Keratinocyte (primary cell): ENCODE measurements around the gene TMEM119. TPM values are rescaled to one million over a fixed set of nuclear protein-coding genes. Genes with fewer than 3 reads are reported as not detected.

Experiments
- DNase-seq: peaks from one replicate; pipeline ENCODE4 v3.0.0-alpha.2; 2011; ENCODE audit warnings: low read depth, missing footprints, low spot score
- FAIRE-seq: peaks from 2 replicates; lab custom pipeline; 2011; peaks lifted over from hg19 to GRCh38; lab: Jason Lieb, UNC
- H2AFZ ChIP-seq: 2 replicates; pipeline ENCODE4 v1.6.0; 2012; ENCODE audit warnings: low read length, control low read depth, inconsistent platforms; ENCODE audit not compliant: control insufficient read depth
- H3K27ac ChIP-seq: 2 replicates; pipeline ENCODE4 v1.5.1; 2011; ENCODE audit warnings: low read length; ENCODE audit not compliant: control insufficient read depth, insufficient read depth
- H3K27me3 ChIP-seq: 3 replicates; pipeline ENCODE4 v1.6.0; 2011; ENCODE audit warnings: low read length; ENCODE audit not compliant: control insufficient read depth, insufficient read depth; ENCODE audit errors: extremely low read depth
- H3K36me3 ChIP-seq, 2 experiments: 2 replicates in 1 of 2; 3 replicates in 1 of 2; pipeline ENCODE4 v1.5.1; 2011; ENCODE audit warnings: low read length in 2 of 2, mild to moderate bottlenecking in 1 of 2; ENCODE audit not compliant: control insufficient read depth in 2 of 2, insufficient read depth in 2 of 2; ENCODE audit errors: extremely low read depth in 1 of 2
- H3K4me1 ChIP-seq: 3 replicates; pipeline ENCODE4 v1.5.1; 2011; ENCODE audit warnings: low read length; ENCODE audit not compliant: control insufficient read depth, insufficient read depth; ENCODE audit errors: extremely low read depth
- H3K4me2 ChIP-seq: 3 replicates; pipeline ENCODE4 v1.6.0; 2011; ENCODE audit warnings: low read depth, low read length; ENCODE audit not compliant: control insufficient read depth, insufficient read depth; ENCODE audit errors: extremely low read depth
- H3K4me3 ChIP-seq, 3 experiments: fragments of 200-600 bp in 1 of 3; sonication (generic) in 1 of 3; 2 replicates in 2 of 3; 3 replicates in 1 of 3; pipeline ENCODE4 v1.5.1; 2011 to 2016; ENCODE audit warnings: low read length in 3 of 3, mild to moderate bottlenecking in 3 of 3, control low read depth in 2 of 3, inconsistent platforms in 1 of 3, low read depth in 1 of 3, mixed read lengths in 1 of 3, mixed run types in 1 of 3, moderate library complexity in 1 of 3; ENCODE audit not compliant: control insufficient read depth in 2 of 3, insufficient read depth in 2 of 3; ENCODE audit errors: extremely low read depth in 1 of 3
- H3K79me2 ChIP-seq: 2 replicates; pipeline ENCODE4 v1.6.0; 2012; ENCODE audit warnings: low read length; ENCODE audit not compliant: control insufficient read depth, insufficient read depth
- H3K9ac ChIP-seq: 3 replicates; pipeline ENCODE4 v1.6.0; 2011; ENCODE audit warnings: low read length; ENCODE audit not compliant: control insufficient read depth, insufficient read depth; ENCODE audit errors: extremely low read depth
- H3K9me1 ChIP-seq: 3 replicates; pipeline ENCODE4 v1.6.0; 2011; ENCODE audit warnings: low read length; ENCODE audit not compliant: control insufficient read depth, insufficient read depth; ENCODE audit errors: extremely low read depth
- H3K9me3 ChIP-seq: 2 replicates; pipeline ENCODE4 v1.5.1; 2012; ENCODE audit warnings: low read depth, low read length; ENCODE audit not compliant: control insufficient read depth
- H4K20me1 ChIP-seq: 3 replicates; pipeline ENCODE4 v1.6.0; 2011; ENCODE audit warnings: low read length; ENCODE audit not compliant: control insufficient read depth, insufficient read depth; ENCODE audit errors: extremely low read depth
- CTCF ChIP-seq, 3 experiments: IDR thresholded peaks in 1 of 3; conservative IDR thresholded peaks in 1 of 3; optimal IDR thresholded peaks in 1 of 3; 2 replicates in 2 of 3; 3 replicates in 1 of 3; pipeline versions ENCODE3 to v1.5.1; 2011; ENCODE audit warnings: low read length in 3 of 3, mild to moderate bottlenecking in 3 of 3, moderate library complexity in 2 of 3, control low read depth in 1 of 3, inconsistent platforms in 1 of 3; ENCODE audit not compliant: insufficient read depth in 2 of 3; ENCODE audit errors: extremely low read depth in 1 of 3
- EZH2 ChIP-seq: IDR thresholded peaks from one replicate; pipeline ENCODE4 v1.6.1; 2012; ENCODE audit warnings: inconsistent platforms, mild to moderate bottlenecking, low read length, moderate library complexity
- dilution Hi-C: fragments of 300-500 bp; cut with MboI; formaldehyde crosslinking; loops from one replicate; pipeline ENCODE4 v1.7.0; 2020; ENCODE audit warnings: low sequenced_read_pairs; ENCODE audit not compliant: extremely low pct_ligation_motif_present
- polyA plus RNA-seq, 5 experiments: library from polyadenylated mRNA; depleted of rRNA in 3 of 5; stranded (reverse) in 3 of 5; stranded (forward) in 1 of 5; unstranded in 1 of 5; fragments of >200 nt; gene quantifications; 1 replicate in 1 of 5; 2 replicates in 3 of 5; 3 replicates in 1 of 5; pipeline versions ENCODE4 v1.2.1 to v1.2.3, GENCODE V29; 2011 to 2012; ENCODE audit warnings: missing spikeins in 2 of 5, low read depth in 1 of 5, low replicate concordance in 1 of 5

Gene TMEM119
- polyA plus RNA-seq, 1 donor (not counting 4 experiments of a cell fraction or from before 2014, with no cell fraction given), result not detected

DNA sequence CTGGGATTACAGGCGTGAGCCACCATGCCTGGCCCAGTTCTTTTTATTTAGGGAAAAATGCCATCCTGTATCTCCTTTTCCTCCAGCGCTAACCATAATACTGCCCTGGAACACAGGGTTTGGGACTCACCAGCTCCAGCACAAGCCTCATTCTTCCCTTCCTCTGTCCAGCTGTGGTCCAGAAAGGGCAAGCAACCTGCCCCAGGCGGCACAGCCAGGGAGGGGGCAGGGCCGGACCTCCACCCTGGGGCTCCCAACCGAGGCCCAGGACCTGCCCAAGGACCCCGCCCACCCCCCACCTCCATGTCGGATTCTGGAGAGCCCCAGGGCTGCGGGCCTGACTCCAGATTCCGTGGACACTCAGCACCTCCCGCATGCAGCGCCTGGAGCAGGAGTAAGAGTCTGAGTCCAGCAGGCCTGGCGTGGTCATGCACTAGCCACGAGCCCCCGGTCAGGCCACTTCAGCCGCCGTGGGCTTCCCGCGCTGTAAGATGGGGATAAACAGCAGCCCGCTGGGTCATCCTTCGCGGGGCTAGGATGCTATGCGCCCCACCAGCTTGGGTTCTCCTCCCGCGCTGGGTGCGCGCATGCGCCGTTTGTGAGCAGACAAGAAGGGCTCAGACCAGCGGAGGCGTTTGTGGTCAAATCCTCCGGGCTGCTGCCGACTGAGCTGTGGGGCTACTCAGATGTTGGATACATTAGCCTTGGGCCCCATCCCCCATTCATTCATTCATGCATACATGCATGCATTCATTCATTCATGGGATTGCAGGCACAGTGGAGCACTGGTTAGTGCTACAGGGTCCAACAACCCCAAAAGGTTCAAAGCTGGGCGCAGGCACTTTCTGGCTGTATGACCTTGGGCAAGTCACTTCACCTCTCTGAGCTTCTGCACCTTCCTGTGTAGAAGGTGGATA is 16.3 kb downstream of the TMEM119 start:
- Histone ChIP-seq H3K27me3 (peaks cover 5% of the 10 kb centered on the region), H3K4me1 (no peaks in the 10 kb centered on the region), H2AFZ (no peak overlapping the region), H3K9me1 (no peaks in the 10 kb centered on the region), H3K9ac (no peak overlapping the region), H3K4me3 (no peak overlapping the region), H4K20me1 (no peaks in the 10 kb centered on the region), H3K9me3 (no peaks in the 10 kb centered on the region), H3K36me3 (no peaks in the 10 kb centered on the region), H3K4me2 (no peak overlapping the region), H3K79me2 (no peaks in the 10 kb centered on the region), H3K27ac (no peak overlapping the region)
- FAIRE-seq (no peak), DNase-seq (no peak)
- TF ChIP-seq EZH2 (no peak), CTCF (optimal IDR thresholded peaks at IDR 0.05 in 1 of 3, IDR thresholded peaks at IDR 0.05 in 1 of 3, conservative IDR thresholded peaks at IDR 0.05 in 1 of 3; ENCODE audit: extremely low read depth in 1 of 3, insufficient read depth in 2 of 3, low read length in 3 of 3) (no peak)
- dilution Hi-C loops, result no loop called here

- Histone ChIP-seq H2AFZ (no peak overlapping the region), H3K4me2 (no peak overlapping the region), H3K9me3 (no peaks in the 10 kb centered on the region), H3K79me2 (no peaks in the 10 kb centered on the region), H3K4me1 (no peaks in the 10 kb centered on the region), H3K27ac (no peak overlapping the region), H3K36me3 (no peaks in the 10 kb centered on the region), H3K9ac (no peak overlapping the region), H3K4me3 (no peak overlapping the region), H4K20me1 (no peaks in the 10 kb centered on the region), H3K27me3 (peaks cover 5% of the 10 kb centered on the region), H3K9me1 (no peaks in the 10 kb centered on the region)
- FAIRE-seq (no peak), DNase-seq (no peak)
- dilution Hi-C loops, result no loop called here
- TF ChIP-seq CTCF (optimal IDR thresholded peaks at IDR 0.05 in 1 of 3, IDR thresholded peaks at IDR 0.05 in 1 of 3, conservative IDR thresholded peaks at IDR 0.05 in 1 of 3; ENCODE audit: extremely low read depth in 1 of 3, insufficient read depth in 2 of 3, low read length in 3 of 3) (no peak), EZH2 (no peak)
Observed at GRCh38 chr12:108580531-108580930, 17.4 kb downstream of the TMEM119 start.
